HCT116 (cell line): Measurements from ENCODE around the gene ATG5. TPM values are rescaled to one million over a fixed set of nuclear protein-coding genes. Genes with fewer than 3 reads are reported as not detected.

ENCODE experiments used
- ELF1 ChIP-seq: IDR thresholded peaks from 2 replicates; pipeline ENCODE4 v1.6.1; 2012; ENCODE audit warnings: low read depth, borderline replicate concordance
- EZH2phosphoT487 ChIP-seq: fragments of 200-600 bp; IDR thresholded peaks from 2 replicates; pipeline ENCODE4 v1.6.1; 2018; ENCODE audit warnings: antibody characterized with exemption, borderline replicate concordance
- SRF ChIP-seq: IDR thresholded peaks from 2 replicates; pipeline ENCODE4 v1.6.1; 2012; ENCODE audit warnings: low read depth
- TCF7L2 ChIP-seq: IDR thresholded peaks from 2 replicates; pipeline ENCODE4 v1.7.0; 2011; ENCODE audit warnings: borderline replicate concordance, inconsistent platforms; ENCODE audit not compliant: insufficient read depth, insufficient read length; ENCODE audit errors: extremely low read depth
- ZNF274 ChIP-seq: fragments of 200-500 bp; sonication (Bioruptor generic); IDR thresholded peaks from 2 replicates; pipeline ENCODE4 v1.6.1; 2014; ENCODE audit warnings: mild to moderate bottlenecking, low read depth, low read length, inconsistent platforms
- total RNA-seq: library from RNA; stranded (reverse); gene quantifications from one replicate; pipeline ENCODE4 v1.2.1, GENCODE V29; 2021; ENCODE audit not compliant: unreplicated experiment
- TF ChIP-seq, protein P1 (sequence below): IDR thresholded peaks from 2 replicates; pipeline ENCODE4 v1.6.1; 2012; ENCODE audit warnings: low read depth
- TF ChIP-seq, protein P2 (sequence below), 3 experiments: fragments of 200-600 bp in 1 of 3; sonication (generic) in 1 of 3; IDR thresholded peaks in 2 of 3; conservative IDR thresholded peaks in 1 of 3; 2 replicates each; pipeline ENCODE4 v1.5.1; 2012 to 2017; ENCODE audit warnings: low read depth in 2 of 3, low read length in 2 of 3, antibody characterized with exemption in 1 of 3, borderline replicate concordance in 1 of 3, control low read depth in 1 of 3, mild to moderate bottlenecking in 1 of 3, mixed read lengths in 1 of 3, mixed run types in 1 of 3, moderate library complexity in 1 of 3; ENCODE audit not compliant: insufficient read depth in 1 of 3
- TF ChIP-seq, protein P3 (sequence below): IDR thresholded peaks from 2 replicates; pipeline ENCODE4 v1.6.1; 2012
- TF ChIP-seq, protein P4 (sequence below): IDR thresholded peaks from 2 replicates; pipeline ENCODE4 v1.6.1; 2012

The ATG5 gene
- total RNA-seq, 1 experiment from 2014 or later: 39.6 TPM

DNA sequence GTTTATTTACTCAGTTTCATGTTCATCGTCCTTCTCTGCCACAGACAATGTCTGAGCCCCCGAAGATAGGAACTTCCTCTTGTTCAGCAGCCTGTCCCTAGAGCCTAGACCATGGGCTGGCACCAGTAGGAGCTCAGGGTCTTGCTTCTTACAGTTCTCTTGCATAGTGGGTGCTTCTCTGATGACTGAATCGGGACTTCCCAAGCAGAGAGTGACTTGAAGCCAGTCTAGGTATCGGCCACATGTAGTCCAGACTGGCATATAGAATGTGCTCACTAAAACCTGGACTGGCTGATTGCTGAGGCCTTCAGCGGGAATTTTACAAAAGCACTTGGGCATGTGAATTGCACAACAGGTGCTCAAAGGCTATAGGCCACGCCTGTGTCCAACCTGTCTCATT is 187.4 kb downstream of the ATG5 start (continued):
- TF ChIP-seq, protein P1, sequence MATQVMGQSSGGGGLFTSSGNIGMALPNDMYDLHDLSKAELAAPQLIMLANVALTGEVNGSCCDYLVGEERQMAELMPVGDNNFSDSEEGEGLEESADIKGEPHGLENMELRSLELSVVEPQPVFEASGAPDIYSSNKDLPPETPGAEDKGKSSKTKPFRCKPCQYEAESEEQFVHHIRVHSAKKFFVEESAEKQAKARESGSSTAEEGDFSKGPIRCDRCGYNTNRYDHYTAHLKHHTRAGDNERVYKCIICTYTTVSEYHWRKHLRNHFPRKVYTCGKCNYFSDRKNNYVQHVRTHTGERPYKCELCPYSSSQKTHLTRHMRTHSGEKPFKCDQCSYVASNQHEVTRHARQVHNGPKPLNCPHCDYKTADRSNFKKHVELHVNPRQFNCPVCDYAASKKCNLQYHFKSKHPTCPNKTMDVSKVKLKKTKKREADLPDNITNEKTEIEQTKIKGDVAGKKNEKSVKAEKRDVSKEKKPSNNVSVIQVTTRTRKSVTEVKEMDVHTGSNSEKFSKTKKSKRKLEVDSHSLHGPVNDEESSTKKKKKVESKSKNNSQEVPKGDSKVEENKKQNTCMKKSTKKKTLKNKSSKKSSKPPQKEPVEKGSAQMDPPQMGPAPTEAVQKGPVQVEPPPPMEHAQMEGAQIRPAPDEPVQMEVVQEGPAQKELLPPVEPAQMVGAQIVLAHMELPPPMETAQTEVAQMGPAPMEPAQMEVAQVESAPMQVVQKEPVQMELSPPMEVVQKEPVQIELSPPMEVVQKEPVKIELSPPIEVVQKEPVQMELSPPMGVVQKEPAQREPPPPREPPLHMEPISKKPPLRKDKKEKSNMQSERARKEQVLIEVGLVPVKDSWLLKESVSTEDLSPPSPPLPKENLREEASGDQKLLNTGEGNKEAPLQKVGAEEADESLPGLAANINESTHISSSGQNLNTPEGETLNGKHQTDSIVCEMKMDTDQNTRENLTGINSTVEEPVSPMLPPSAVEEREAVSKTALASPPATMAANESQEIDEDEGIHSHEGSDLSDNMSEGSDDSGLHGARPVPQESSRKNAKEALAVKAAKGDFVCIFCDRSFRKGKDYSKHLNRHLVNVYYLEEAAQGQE: no peak
- TF ChIP-seq SRF (no peak), ELF1 (no peak), EZH2phosphoT487 (no peak), TCF7L2 (no peak), ZNF274 (no peak)
- TF ChIP-seq, protein P2, sequence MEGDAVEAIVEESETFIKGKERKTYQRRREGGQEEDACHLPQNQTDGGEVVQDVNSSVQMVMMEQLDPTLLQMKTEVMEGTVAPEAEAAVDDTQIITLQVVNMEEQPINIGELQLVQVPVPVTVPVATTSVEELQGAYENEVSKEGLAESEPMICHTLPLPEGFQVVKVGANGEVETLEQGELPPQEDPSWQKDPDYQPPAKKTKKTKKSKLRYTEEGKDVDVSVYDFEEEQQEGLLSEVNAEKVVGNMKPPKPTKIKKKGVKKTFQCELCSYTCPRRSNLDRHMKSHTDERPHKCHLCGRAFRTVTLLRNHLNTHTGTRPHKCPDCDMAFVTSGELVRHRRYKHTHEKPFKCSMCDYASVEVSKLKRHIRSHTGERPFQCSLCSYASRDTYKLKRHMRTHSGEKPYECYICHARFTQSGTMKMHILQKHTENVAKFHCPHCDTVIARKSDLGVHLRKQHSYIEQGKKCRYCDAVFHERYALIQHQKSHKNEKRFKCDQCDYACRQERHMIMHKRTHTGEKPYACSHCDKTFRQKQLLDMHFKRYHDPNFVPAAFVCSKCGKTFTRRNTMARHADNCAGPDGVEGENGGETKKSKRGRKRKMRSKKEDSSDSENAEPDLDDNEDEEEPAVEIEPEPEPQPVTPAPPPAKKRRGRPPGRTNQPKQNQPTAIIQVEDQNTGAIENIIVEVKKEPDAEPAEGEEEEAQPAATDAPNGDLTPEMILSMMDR (IDR thresholded peaks at IDR 0.05 in 2 of 3, conservative IDR thresholded peaks at IDR 0.05 in 1 of 3; ENCODE audit: borderline replicate concordance in 1 of 3, insufficient read depth in 1 of 3, low read depth in 2 of 3, low read length in 2 of 3): no peak
- TF ChIP-seq, protein P3, sequence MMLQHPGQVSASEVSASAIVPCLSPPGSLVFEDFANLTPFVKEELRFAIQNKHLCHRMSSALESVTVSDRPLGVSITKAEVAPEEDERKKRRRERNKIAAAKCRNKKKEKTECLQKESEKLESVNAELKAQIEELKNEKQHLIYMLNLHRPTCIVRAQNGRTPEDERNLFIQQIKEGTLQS: no peak
- TF ChIP-seq, protein P4, sequence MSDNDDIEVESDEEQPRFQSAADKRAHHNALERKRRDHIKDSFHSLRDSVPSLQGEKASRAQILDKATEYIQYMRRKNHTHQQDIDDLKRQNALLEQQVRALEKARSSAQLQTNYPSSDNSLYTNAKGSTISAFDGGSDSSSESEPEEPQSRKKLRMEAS: no peak
